ENCODE results near the gene KDM1B. TPM values are rescaled to one million over a fixed set of nuclear protein-coding genes. Genes with fewer than 3 reads are reported as not detected.

The KDM1B gene
- polyA plus RNA-seq, 1 of the 3 experiments (the other 2 are of a cell fraction): 9.4 TPM

DNA sequence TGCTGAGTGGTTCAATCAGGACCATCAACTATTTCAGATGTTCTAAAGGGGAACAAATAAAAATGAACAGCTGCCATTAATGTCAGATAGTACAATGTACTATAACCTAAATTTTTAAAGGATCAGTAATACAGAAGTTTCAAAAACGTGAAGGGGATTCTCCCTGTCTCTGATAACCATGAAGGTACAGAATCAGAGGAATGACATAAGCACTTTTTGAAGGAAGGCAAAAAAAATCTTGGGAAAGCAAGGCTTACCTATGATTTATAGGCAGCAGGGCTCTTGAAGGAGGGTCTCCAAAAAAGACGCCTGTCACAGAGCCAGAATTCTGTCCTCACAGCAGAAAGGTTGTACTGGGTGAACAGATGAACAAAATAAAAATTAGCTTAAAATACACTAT, 89.0 kb downstream of the KDM1B start:
- H3K9me2 ChIP-seq: no peaks in the 10 kb centered on the region
- POLR2A ChIA-PET: no interaction called here
- H3F3A ChIP-seq (replicated peaks; ENCODE audit: insufficient read depth): peaks cover 24% of the 10 kb centered on the region
- no peak for DNase-seq
- TF ChIP-seq SMC3 (IDR thresholded peaks at IDR 0.05; ENCODE audit: low read depth, low read length) (no peak), ELF1 (IDR thresholded peaks at IDR 0.05) (no peak), YY1 (IDR thresholded peaks at IDR 0.05; ENCODE audit: low read depth) (no peak), SIN3A (IDR thresholded peaks at IDR 0.05; ENCODE audit: borderline replicate concordance, low read depth, low read length) (no peak), JUND (IDR thresholded peaks at IDR 0.05) (no peak), RAD21 (IDR thresholded peaks at IDR 0.05; ENCODE audit: low read length) (no peak)
- TF ChIP-seq, protein P1, sequence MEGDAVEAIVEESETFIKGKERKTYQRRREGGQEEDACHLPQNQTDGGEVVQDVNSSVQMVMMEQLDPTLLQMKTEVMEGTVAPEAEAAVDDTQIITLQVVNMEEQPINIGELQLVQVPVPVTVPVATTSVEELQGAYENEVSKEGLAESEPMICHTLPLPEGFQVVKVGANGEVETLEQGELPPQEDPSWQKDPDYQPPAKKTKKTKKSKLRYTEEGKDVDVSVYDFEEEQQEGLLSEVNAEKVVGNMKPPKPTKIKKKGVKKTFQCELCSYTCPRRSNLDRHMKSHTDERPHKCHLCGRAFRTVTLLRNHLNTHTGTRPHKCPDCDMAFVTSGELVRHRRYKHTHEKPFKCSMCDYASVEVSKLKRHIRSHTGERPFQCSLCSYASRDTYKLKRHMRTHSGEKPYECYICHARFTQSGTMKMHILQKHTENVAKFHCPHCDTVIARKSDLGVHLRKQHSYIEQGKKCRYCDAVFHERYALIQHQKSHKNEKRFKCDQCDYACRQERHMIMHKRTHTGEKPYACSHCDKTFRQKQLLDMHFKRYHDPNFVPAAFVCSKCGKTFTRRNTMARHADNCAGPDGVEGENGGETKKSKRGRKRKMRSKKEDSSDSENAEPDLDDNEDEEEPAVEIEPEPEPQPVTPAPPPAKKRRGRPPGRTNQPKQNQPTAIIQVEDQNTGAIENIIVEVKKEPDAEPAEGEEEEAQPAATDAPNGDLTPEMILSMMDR (IDR thresholded peaks at IDR 0.05): no peak
- TF ChIP-seq, protein P2, sequence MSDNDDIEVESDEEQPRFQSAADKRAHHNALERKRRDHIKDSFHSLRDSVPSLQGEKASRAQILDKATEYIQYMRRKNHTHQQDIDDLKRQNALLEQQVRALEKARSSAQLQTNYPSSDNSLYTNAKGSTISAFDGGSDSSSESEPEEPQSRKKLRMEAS (IDR thresholded peaks at IDR 0.05; ENCODE audit: low read depth): no peak
- H3K9me3 ChIP-seq: no peaks in the 10 kb centered on the region
- CTCF ChIA-PET: no interaction called here
- no peaks in the 10 kb centered on the region for H3K27me3 ChIP-seq (ENCODE audit: insufficient read depth)
- H3K27ac ChIP-seq (ENCODE audit: low read depth in 2 of 2, low read length in 1 of 2): no peak overlapping the region
- no peaks in the 10 kb centered on the region for H3K4me1 ChIP-seq (ENCODE audit: control insufficient read depth in 1 of 2, insufficient read depth in 2 of 2, low read depth in 1 of 2, low read length in 1 of 2)
- no peak overlapping the region for H3K4me2 ChIP-seq
- H3K9ac ChIP-seq: no peak overlapping the region
- peaks cover 73 to 76% of the 10 kb centered on the region in 2 experiments for H3K36me3 ChIP-seq (replicated peaks in 1 of 2; ENCODE audit: control insufficient read depth in 1 of 2, insufficient read depth in 2 of 2, low read length in 1 of 2)
- H3K79me2 ChIP-seq (ENCODE audit: insufficient read depth): peaks cover 91% of the 10 kb centered on the region
- WGBS (ENCODE audit: low lambda C conversion rate): 97% methylated on average over 2 of the region's 2 CpGs
- H4K20me1 ChIP-seq (ENCODE audit: insufficient read depth): no peaks in the 10 kb centered on the region
- H3K4me3 ChIP-seq (ENCODE audit: low read depth in 2 of 2, low read length in 1 of 2): no peak overlapping the region
- no peak overlapping the region for H2AFZ ChIP-seq (ENCODE audit: low read depth)

DNA sequence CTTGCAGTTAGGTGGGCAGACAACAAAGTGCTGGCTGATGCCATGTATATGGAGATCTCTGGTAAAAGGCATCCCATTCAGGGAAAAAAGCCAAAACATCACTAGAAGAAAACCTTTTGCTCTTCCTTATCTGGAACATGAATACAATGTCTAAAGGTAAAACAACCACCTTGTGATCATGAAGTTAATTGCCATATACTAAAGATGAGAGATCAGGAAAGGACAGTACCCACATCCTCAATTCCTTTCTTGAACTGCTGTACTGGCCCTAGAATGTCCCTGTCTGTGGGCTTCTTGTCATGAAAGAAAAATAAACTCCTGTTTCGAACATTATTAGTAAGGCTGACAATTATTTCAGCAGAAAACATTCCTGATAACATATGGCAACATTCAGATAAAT, 89.9 kb downstream of the KDM1B start:
- CTCF ChIA-PET: no interaction called here
- peaks cover 74 to 81% of the 10 kb centered on the region in 2 experiments for H3K36me3 ChIP-seq (replicated peaks in 1 of 2; ENCODE audit: control insufficient read depth in 1 of 2, insufficient read depth in 2 of 2, low read length in 1 of 2)
- POLR2A ChIA-PET: no interaction called here

DNA sequence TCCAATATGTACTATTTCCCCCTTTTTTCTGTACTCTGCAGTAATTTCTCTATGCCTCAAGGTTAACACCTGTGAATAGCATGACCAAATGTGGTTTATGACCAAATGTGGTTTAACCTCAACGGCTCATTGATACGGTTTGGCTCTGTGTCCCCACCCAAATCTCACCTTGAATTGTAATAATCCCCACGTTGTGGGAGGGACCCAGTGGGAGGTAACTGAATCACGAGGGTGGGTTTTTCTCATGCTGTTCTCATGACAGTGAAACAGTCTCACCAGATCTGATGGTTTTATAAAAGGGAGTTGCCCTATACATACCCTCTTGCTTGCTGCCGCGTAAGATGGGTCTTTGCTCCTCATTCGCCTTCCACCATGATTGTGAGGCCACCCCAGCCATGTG, 90.4 kb downstream of the KDM1B start:
- Histone ChIP-seq H3K27ac (ENCODE audit: low read depth in 2 of 2, low read length in 1 of 2) (no peak overlapping the region), H3K4me2 (no peak overlapping the region), H4K20me1 (ENCODE audit: insufficient read depth) (no peaks in the 10 kb centered on the region), H3K9ac (no peak overlapping the region), H2AFZ (ENCODE audit: low read depth) (no peak overlapping the region), H3K9me3 (no peaks in the 10 kb centered on the region), H3K79me2 (ENCODE audit: insufficient read depth) (peaks cover 91% of the 10 kb centered on the region), H3K36me3 (replicated peaks in 1 of 2; ENCODE audit: control insufficient read depth in 1 of 2, insufficient read depth in 2 of 2, low read length in 1 of 2) (peaks cover 74 to 83% of the 10 kb centered on the region in 2 experiments), H3K4me3 (ENCODE audit: low read depth in 2 of 2, low read length in 1 of 2) (no peak overlapping the region), H3K9me2 (no peaks in the 10 kb centered on the region), H3F3A (replicated peaks; ENCODE audit: insufficient read depth) (peaks cover 28% of the 10 kb centered on the region), H3K27me3 (ENCODE audit: insufficient read depth) (no peaks in the 10 kb centered on the region), H3K4me1 (ENCODE audit: control insufficient read depth in 1 of 2, insufficient read depth in 2 of 2, low read depth in 1 of 2, low read length in 1 of 2) (no peaks in the 10 kb centered on the region)
- no peak for DNase-seq
- TF ChIP-seq CHD2 (IDR thresholded peaks at IDR 0.05; ENCODE audit: low read length, partially characterized antibody) (no peak), FOXM1 (IDR thresholded peaks at IDR 0.05; ENCODE audit: low read depth) (no peak), MXI1 (IDR thresholded peaks at IDR 0.05; ENCODE audit: low read depth, low read length) (no peak), RAD21 (IDR thresholded peaks at IDR 0.05; ENCODE audit: low read length) (no peak), GABPA (IDR thresholded peaks at IDR 0.05; ENCODE audit: low read depth) (no peak), GATA2 (CRISPR knock-in tag; IDR thresholded peaks at IDR 0.05) (no peak), NFIC (IDR thresholded peaks at IDR 0.05; ENCODE audit: borderline replicate concordance) (no peak)
- POLR2A ChIA-PET: no interaction called here
- 90% methylated on average over 7 of the region's 7 CpGs for WGBS (ENCODE audit: low lambda C conversion rate)
- CTCF ChIA-PET: no interaction called here

More for the DNA sequence above, 89.9 kb downstream of the KDM1B start:
- 100% methylated on average over 1 of the region's 1 CpG for WGBS (ENCODE audit: low lambda C conversion rate)
- no peaks in the 10 kb centered on the region for H3K9me2 ChIP-seq
- no peak overlapping the region for H3K9ac ChIP-seq
- no peaks in the 10 kb centered on the region for H3K9me3 ChIP-seq
- H3K79me2 ChIP-seq (ENCODE audit: insufficient read depth): peaks cover 91% of the 10 kb centered on the region
- H3K4me2 ChIP-seq: no peak overlapping the region
- no peak overlapping the region for H3K27ac ChIP-seq (ENCODE audit: low read depth in 2 of 2, low read length in 1 of 2)
- TF ChIP-seq GABPA (IDR thresholded peaks at IDR 0.05; ENCODE audit: low read depth) (no peak), TAF1 (IDR thresholded peaks at IDR 0.05; ENCODE audit: borderline replicate concordance, low read depth, low read length) (no peak), RCOR1 (IDR thresholded peaks at IDR 0.05; ENCODE audit: low read length) (no peak)
- no peaks in the 10 kb centered on the region for H3K27me3 ChIP-seq (ENCODE audit: insufficient read depth)
- no peak overlapping the region for H3K4me3 ChIP-seq (ENCODE audit: low read depth in 2 of 2, low read length in 1 of 2)
- no peaks in the 10 kb centered on the region for H4K20me1 ChIP-seq (ENCODE audit: insufficient read depth)
- H3F3A ChIP-seq (replicated peaks; ENCODE audit: insufficient read depth): peaks cover 28% of the 10 kb centered on the region
- DNase-seq: no peak
- no peak overlapping the region for H2AFZ ChIP-seq (ENCODE audit: low read depth)
- H3K4me1 ChIP-seq (ENCODE audit: control insufficient read depth in 1 of 2, insufficient read depth in 2 of 2, low read depth in 1 of 2, low read length in 1 of 2): no peaks in the 10 kb centered on the region

Measured in SK-N-SH (cell line).